Glomerular visceral epithelial cell (primary cell): ENCODE measurements around the gene SLC35B2.
A peak's percentile ranks its signal among the peaks of the same experiment; 100 is the strongest.

Experiments
- DNase-seq: peaks from one replicate; pipeline ENCODE4 v3.0.0-alpha.2; 2016; ENCODE audit errors: extremely low spot score

The SLC35B2 gene

DNA sequence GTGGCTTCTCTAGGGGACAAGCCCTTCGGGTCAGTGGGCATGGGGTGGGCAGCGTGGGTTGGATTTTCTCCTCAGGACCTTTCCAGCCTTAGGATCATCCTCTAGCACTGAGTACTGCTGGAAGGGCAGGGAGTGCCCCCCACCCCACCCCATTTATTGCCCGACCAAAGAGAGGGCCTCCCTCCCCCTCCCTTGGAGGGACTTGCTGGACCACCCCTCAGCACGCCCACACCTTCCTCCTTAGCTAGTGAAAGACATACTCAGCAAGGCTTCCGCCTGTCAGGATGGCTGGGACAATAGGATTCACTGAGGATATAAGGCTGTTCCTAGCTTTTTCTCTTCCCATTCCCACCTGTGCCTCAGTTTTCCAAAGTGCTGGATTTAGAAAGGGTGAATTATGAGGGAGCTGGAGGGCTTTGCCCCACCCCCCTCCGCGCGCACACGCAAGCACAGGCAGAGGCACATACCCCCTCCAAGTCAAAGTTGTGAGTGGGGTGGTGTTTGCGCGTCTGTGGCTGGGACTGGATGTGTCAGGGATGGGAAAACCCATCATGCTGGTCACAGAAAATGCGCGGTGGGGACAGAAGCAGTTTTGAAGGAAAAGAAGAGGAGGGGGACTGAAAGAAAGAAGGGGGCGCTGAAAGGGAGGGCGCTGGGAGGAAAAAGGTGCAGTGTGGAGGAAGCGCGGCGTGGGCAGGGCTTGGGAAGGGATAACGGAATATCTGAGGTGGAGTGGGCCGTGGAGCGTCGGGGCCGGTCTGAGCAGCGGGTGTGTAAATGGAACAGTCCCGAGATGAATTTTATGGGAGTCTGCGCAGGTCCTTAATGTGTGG lies 34.6 kb downstream of the SLC35B2 start:
- DNase-seq = no peak

- DNase-seq = no peak
Observed at GRCh38 chr6:44221961-44222335, 35.4 kb downstream of the SLC35B2 start.

GRCh38 chr6:44221291-44221960 lies 35.9 kb downstream of the SLC35B2 start:
- peak; percentile 97 for DNase-seq

DNA sequence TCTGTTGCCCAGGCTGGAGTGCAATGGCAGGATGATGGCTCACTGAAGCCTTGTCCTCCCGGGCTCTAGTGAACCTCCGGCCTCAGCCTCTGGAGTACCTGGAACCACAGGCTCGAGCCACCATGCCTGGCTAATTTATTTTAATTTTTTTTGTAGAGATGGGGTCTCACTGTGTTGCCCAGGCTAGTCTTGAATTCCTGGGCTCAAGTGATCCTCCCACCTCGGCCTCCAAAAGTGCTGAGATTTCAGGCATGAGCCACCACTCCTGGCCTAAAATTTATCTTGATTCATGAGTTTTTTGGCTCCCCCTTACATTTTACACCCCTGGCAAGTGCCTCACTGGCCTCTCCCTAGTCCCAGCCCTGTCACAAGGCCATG lies 36.4 kb downstream of the SLC35B2 start:
- DNase-seq = no peak

GRCh38 chr6:44219815-44220784 lies 37.2 kb downstream of the SLC35B2 start:
- DNase-seq = no peak

DNA sequence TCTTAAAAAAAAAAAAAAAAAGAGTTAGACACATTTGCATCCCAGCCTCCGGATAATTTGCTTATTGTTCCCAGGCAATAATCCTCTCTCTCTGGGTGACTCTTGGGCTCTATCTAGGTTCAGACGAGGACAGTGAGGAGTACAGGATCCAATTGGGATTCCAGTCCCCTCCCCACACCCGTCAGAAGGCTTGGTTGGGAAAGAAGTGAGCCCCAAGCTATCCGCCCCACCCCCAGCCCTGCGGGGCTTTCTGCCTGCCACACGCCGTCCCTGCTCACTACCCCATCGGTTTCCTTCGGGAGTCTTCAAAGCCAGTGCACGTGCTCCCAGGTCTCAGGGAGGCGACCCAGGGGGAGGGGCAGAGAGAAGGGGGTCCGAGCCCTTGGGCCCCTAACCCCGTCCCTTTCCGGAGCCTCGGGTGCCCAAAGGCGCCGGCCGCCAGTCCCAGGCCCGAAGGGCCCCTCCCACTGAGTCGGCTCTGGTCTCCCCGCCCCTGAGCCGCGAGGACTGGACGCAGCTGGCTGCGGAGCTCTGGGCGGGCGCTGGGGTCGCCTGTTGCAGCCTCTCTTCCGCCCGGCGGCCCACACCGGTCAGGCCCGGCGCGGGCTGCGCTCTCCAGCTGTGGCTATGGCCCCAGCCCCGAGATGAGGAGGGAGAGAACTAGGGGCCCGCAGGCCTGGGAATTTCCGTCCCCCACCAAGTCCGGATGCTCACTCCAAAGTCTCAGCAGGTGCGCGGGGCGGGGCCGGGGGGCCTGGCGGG lies 38.1 kb downstream of the SLC35B2 start:
- DNase-seq = peak; percentile 74

DNA sequence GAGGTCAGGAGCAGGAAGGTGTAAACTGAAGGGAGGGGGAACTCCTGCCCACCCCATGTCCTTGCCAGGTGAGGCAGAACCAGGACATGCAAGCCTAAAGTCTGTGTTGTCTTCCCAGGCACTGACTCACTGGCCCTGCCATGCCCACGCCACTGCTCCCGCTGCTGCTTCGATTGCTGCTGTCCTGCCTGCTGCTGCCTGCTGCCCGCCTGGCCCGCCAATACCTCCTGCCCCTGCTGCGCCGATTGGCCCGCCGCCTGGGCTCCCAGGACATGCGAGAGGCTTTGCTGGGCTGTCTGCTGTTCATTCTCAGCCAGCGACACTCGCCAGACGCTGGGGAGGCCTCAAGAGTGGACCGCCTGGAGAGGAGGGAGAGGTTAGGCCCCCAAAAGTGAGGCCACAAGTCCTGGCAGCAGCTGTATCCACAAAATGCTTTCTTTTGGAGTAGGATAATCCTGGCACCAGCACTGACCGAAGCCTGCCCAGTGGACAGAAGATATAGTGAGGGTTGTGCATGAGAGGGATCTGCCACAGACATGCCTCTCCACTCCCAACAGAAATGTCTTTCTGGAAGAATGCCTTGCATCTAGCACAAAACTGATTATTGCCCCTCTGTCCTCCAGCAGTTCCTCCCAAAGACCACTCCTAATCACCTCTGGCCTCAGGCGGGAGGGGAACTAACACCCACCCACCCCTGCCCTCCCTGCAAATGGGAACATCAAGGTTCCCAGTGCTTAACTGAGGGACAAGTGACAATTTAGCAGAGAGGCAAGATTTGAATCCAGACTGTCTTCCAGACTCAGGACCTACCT lies 39.8 kb downstream of the SLC35B2 start:
- DNase-seq = no peak

DNA sequence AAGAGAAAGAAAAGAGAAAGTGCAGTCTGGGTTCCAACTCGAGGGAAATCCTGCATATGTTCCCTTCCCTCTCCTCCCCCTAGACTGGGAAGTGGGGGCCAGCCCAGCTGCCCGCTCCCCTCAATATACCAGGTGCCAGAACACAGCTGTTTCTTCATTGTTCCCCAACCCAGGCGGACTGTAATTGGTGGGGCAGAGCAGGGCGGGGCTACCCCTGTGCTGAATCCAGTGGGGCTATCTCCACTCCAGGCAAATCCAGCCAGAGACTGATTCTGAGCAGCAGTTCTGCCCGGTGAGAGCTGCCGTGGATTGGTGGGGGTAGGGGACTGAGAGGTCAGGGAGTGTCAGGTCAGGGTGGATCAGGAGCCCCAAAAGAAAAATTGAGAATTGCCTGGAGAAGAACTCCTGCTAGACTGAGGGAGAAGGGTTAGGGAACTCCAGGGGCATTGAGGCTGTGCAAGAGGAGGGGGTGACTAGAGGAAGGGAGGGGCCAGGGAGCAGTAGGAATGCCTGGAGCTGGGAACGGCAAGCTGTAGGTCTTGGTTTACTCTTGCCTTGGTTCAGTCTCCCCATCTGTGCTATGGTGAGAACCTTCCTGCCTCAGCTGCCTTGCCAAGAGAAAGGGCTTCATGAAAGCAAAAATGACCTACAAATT lies 40.5 kb downstream of the SLC35B2 start, which contains the start of gene MYMX:
Gene MYMX, plus strand, starts transcription at position 250 of the 655 bp plus-strand sequence. CDS start 546 bp downstream, outside the sequence.
- no peak for DNase-seq

GRCh38 chr6:44214307-44214706 lies 43.0 kb downstream of the SLC35B2 start:
- no peak for DNase-seq

DNA sequence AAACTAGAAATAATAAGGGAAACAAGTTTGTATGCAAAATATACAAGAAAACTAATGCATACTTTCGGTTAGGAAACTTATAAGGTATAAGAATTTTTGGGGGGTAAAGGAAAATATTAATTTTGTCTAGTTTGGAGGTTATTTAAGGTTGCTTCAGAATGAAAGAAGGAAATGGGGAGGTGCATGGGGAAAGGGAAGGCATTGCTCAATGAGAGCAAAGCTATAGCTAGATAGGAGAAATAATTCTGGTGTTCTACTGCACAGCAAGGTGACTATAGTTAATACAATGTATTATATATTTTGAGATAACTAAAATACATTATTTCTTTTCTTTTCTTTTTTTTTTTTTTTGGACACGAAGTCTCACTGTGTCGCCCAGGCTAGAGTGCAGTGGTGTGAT lies 46.0 kb downstream of the SLC35B2 start:
- DNase-seq = no peak

DNA sequence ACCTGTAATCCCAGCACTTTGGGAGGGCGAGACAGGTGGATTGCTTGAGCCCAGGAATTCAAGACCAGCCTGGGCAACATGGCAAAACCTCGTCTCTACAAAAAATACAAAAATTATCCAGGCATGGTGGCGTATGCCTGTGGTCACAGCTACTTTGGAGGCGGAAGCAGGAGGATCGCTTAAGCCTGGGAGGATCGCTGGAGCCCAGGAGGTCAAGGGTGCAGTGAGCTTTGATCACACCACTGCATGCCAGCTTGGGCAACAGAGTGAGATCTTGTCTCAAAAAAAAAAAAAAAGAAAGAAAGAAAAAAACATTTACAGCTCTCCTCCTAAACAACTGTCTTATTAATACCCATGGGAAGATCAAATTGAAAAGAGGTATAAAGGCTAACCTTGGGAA lies 49.4 kb downstream of the SLC35B2 start:
- DNase-seq = no peak
